Activated B cell treated with CpG ODN at 0.5 μM for 24 hours (primary cell): ENCODE measurements around the gene IKBIP. TPM values are rescaled to one million over a fixed set of nuclear protein-coding genes. Genes with fewer than 3 reads are reported as not detected.
A peak's percentile ranks its signal among the peaks of the same experiment; 100 is the strongest.

ENCODE experiments used
- ATAC-seq: fragments of 200-7000 bp; cut with Tn5 transposase; one replicate; pipeline ENCODE4 v1.10.0; 2021; ENCODE audit warnings: low read depth, mild to moderate bottlenecking, moderate library complexity
- CTCF ChIA-PET: fragments of 350-600 bp; sonication (Branson Sonifier 250); formaldehyde crosslinking; loops from one replicate; lab custom pipeline; 2021; ENCODE audit warnings: antibody characterized with exemption; lab: Charles Lee
- POLR2A ChIA-PET: fragments of 350-600 bp; sonication (Branson Sonifier 250); formaldehyde crosslinking; loops from one replicate; lab custom pipeline; 2021; ENCODE audit warnings: antibody characterized with exemption; lab: Charles Lee
- DNase-seq: peaks from one replicate; pipeline ENCODE4 v3.0.0; 2022
- H3K27ac Mint-ChIP-seq: one replicate; pipeline ENCODE4 v1.8.0; 2020; ENCODE audit warnings: mixed read lengths
- H3K27me3 Mint-ChIP-seq: one replicate; pipeline ENCODE4 v1.8.0; 2021; ENCODE audit warnings: mixed read lengths
- H3K36me3 Mint-ChIP-seq: one replicate; pipeline ENCODE4 v1.8.0; 2021; ENCODE audit warnings: low read depth, mixed read lengths
- H3K4me1 Mint-ChIP-seq: one replicate; pipeline ENCODE4 v1.8.0; 2021; ENCODE audit warnings: mixed read lengths
- H3K4me3 Mint-ChIP-seq: one replicate; pipeline ENCODE4 v1.8.0; 2020; ENCODE audit warnings: mild to moderate bottlenecking, mixed read lengths
- H3K9me3 Mint-ChIP-seq: one replicate; pipeline ENCODE4 v1.8.0; 2020; ENCODE audit warnings: mixed read lengths
- CTCF ChIP-seq: fragments of 200-600 bp; IDR thresholded peaks from one replicate; pipeline ENCODE4 v1.8.0; 2022; ENCODE audit warnings: antibody characterized with exemption, mild to moderate bottlenecking
- intact Hi-C: fragments of 100-400 bp; cut with micrococcal nuclease; formaldehyde crosslinking; loops from one replicate; pipeline ENCODE4 v1.15.1; 2024
- total RNA-seq: library from RNA; stranded (reverse); gene quantifications from 2 replicates; pipeline ENCODE4 v1.2.3, GENCODE V29; 2022

IKBIP gene, protein sequence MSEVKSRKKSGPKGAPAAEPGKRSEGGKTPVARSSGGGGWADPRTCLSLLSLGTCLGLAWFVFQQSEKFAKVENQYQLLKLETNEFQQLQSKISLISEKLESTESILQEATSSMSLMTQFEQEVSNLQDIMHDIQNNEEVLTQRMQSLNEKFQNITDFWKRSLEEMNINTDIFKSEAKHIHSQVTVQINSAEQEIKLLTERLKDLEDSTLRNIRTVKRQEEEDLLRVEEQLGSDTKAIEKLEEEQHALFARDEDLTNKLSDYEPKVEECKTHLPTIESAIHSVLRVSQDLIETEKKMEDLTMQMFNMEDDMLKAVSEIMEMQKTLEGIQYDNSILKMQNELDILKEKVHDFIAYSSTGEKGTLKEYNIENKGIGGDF
- total RNA-seq: 8.9 and 9.1 TPM in 2 replicates

DNA sequence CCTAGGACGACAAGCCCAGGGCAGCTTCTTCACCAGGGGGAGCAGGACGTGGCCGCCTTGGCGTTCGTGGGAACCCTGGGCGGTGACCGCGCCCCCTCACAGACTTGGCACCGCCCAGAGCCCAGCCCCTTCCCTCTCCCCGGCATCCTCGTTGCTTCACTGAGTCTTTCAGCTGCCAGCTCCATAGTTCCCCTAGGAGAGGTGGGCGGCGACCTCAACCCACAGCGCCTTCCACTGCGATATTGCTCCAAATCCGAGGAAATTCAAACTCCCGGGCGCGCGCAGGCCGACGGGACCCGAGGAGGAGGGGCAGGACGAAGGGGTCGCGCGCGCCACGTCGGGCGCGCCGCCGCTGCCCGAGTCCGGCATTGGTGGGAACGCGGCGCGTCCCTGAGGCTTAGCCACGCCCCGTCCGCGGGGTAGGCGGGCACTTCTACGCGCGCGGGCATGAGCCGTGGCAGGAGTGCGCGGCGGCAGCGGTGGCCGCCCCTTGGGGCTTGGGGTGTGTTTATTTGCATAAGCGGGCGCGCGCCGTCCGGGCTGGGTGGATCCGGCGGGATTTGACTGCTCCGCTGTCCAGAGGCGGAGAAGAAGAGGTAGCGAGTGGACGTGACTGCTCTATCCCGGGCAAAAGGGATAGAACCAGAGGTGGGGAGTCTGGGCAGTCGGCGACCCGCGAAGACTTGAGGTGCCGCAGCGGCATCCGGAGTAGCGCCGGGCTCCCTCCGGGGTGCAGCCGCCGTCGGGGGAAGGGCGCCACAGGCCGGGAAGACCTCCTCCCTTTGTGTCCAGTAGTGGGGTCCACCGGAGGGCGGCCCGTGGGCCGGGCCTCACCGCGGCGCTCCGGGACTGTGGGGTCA is at the start of gene IKBIP, which contains the start of gene APAF1:
IKBIP (minus strand) TSS at position 77 of the 860 bp plus-strand sequence. CDS start 87 bp downstream, outside the sequence.
APAF1 (plus strand) TSS at position 579 of the 860 bp plus-strand sequence. CDS start 3,070 bp downstream, outside the sequence.
- ChIA-PET CTCF (interaction anchor here (1.1 to 1.6 kb wide), 3 partner anchors 39 to 78 kb away, joined by 4 to 8 read pairs (median 4); no protein-coding TSS in a partner anchor), POLR2A (interaction anchor here (0.6 to 5.6 kb wide), 13 partner anchors 9 to 154 kb away, joined by 3 to 100 read pairs (median 6); partner anchors contain the start of genes SLC25A3 and TMPO)
- no peak for TF ChIP-seq CTCF
- peak within 1 kb of the TSS; percentile 95 for H3K27ac Mint-ChIP-seq
- peaks cover 19% of the 10 kb centered on the region for H3K4me1 Mint-ChIP-seq
- intact Hi-C loops: loop anchor here (1.0 to 10.0 kb wide), 10 partner anchors 9 to 1738 kb away; partner anchors contain the start of genes DEPDC4, NEDD1, SCYL2 and SLC25A3
- peak; percentile 87 for ATAC-seq
- H3K9me3 Mint-ChIP-seq: no peaks in the 10 kb centered on the region
- H3K36me3 Mint-ChIP-seq: peaks cover 25% of the 10 kb centered on the region
- H3K27me3 Mint-ChIP-seq: no peaks in the 10 kb centered on the region
- peak within 1 kb of the TSS; percentile 97 for H3K4me3 Mint-ChIP-seq
- DNase-seq: peak; percentile 99

GRCh38 chr12:98691351-98691750 is 46.8 kb upstream of the IKBIP start:
- POLR2A ChIA-PET: no interaction called here
- H3K9me3 Mint-ChIP-seq: no peaks in the 10 kb centered on the region
- ATAC-seq (no peak), DNase-seq (no peak)
- H3K36me3 Mint-ChIP-seq: peaks cover 89% of the 10 kb centered on the region
- CTCF ChIA-PET: no interaction called here
- no peaks in the 10 kb centered on the region for H3K4me1 Mint-ChIP-seq
- TF ChIP-seq CTCF: no peak
- intact Hi-C loops: no loop called here
- no peak overlapping the region for H3K4me3 Mint-ChIP-seq
- H3K27ac Mint-ChIP-seq: no peak overlapping the region
- H3K27me3 Mint-ChIP-seq: no peaks in the 10 kb centered on the region

DNA sequence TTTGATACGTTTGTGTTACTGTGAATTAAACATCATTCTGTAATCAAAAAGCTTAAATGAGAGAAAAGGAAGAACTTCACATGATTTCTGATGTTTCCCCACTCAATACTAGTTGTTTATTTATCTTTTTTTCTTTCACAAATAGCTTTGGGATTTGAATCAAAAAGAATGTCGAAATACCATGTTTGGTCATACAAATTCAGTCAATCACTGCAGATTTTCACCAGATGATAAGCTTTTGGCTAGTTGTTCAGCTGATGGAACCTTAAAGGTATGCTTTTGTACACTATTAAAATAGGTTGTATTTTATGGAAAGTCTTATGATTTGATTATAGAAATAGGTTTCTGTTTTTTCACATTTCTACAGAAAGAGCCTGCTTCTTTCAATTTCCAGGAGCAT is 42.0 kb upstream of the IKBIP start:
- H3K4me1 Mint-ChIP-seq: no peaks in the 10 kb centered on the region

GRCh38 chr12:98684199-98684598 is 39.6 kb upstream of the IKBIP start:
- H3K36me3 Mint-ChIP-seq: peaks cover 81% of the 10 kb centered on the region
- H3K4me3 Mint-ChIP-seq: no peak overlapping the region
- POLR2A ChIA-PET: no interaction called here
- no peak overlapping the region for H3K27ac Mint-ChIP-seq
- H3K9me3 Mint-ChIP-seq: no peaks in the 10 kb centered on the region
- DNase-seq: no peak
- no peaks in the 10 kb centered on the region for H3K27me3 Mint-ChIP-seq
- no peaks in the 10 kb centered on the region for H3K4me1 Mint-ChIP-seq
- CTCF ChIA-PET: no interaction called here
- ATAC-seq: no peak
- intact Hi-C loops: no loop called here
- TF ChIP-seq CTCF: no peak

More for the DNA sequence above, 42.0 kb upstream of the IKBIP start:
- POLR2A ChIA-PET: no interaction called here
- Mint-ChIP-seq H3K4me3 (no peak overlapping the region), H3K36me3 (peaks cover 83% of the 10 kb centered on the region), H3K27ac (no peak overlapping the region), H3K27me3 (no peaks in the 10 kb centered on the region), H3K9me3 (no peaks in the 10 kb centered on the region)
- intact Hi-C loops: no loop called here
- no peak for ATAC-seq
- CTCF ChIA-PET: no interaction called here
- no peak for TF ChIP-seq CTCF
- DNase-seq: no peak
